ENCODE measurements around the gene FANCM.

Gene FANCM

DNA sequence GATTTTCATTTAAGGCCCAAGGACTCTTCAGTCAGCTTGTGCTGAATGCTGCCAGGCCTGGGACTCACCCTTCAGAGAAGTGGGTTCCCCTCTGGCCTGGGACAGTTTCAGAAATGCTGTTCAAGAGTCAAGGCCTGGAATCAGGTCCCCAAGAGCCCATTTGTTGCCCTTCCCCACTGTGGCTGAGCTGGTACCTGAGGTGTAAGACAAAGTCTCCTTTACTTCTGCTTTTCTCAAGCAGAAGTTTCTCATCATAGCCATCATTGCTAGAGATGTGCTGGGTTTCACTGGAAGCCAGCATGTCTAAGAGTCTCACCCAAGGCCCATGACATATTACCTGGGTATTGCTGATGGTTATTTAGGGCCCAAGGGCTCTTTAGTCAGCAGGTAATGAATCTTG is 8.9 kb downstream of the FANCM start:
- H3K4me3 ChIP-seq (IDR thresholded peaks at IDR 0.05; ENCODE audit: insufficient read depth, low read depth, low read length): no peak overlapping the region
- H4K20me1 ChIP-seq (ENCODE audit: insufficient read depth): no peaks in the 10 kb centered on the region
- H3K4me1 ChIP-seq (ENCODE audit: low read depth, poor library complexity, severe bottlenecking): no peaks in the 10 kb centered on the region
- H3K79me2 ChIP-seq (ENCODE audit: insufficient read depth, low read depth): peaks cover 10% of the 10 kb centered on the region; the same call in 1 of the 2 replicates
- TF ChIP-seq, protein P1, sequence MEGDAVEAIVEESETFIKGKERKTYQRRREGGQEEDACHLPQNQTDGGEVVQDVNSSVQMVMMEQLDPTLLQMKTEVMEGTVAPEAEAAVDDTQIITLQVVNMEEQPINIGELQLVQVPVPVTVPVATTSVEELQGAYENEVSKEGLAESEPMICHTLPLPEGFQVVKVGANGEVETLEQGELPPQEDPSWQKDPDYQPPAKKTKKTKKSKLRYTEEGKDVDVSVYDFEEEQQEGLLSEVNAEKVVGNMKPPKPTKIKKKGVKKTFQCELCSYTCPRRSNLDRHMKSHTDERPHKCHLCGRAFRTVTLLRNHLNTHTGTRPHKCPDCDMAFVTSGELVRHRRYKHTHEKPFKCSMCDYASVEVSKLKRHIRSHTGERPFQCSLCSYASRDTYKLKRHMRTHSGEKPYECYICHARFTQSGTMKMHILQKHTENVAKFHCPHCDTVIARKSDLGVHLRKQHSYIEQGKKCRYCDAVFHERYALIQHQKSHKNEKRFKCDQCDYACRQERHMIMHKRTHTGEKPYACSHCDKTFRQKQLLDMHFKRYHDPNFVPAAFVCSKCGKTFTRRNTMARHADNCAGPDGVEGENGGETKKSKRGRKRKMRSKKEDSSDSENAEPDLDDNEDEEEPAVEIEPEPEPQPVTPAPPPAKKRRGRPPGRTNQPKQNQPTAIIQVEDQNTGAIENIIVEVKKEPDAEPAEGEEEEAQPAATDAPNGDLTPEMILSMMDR (conservative IDR thresholded peaks at IDR 0.05; ENCODE audit: low read depth, low read length): no peak
- no peak overlapping the region for H3K9ac ChIP-seq
- no peaks in the 10 kb centered on the region for H3K27me3 ChIP-seq (ENCODE audit: insufficient read depth, low read depth)
- H3K27ac ChIP-seq: no peak overlapping the region
- no peak overlapping the region for H2AFZ ChIP-seq (ENCODE audit: low read depth)
- H3K4me2 ChIP-seq: no peak overlapping the region
- no peaks in the 10 kb centered on the region for H3K36me3 ChIP-seq (ENCODE audit: insufficient read depth)

DNA sequence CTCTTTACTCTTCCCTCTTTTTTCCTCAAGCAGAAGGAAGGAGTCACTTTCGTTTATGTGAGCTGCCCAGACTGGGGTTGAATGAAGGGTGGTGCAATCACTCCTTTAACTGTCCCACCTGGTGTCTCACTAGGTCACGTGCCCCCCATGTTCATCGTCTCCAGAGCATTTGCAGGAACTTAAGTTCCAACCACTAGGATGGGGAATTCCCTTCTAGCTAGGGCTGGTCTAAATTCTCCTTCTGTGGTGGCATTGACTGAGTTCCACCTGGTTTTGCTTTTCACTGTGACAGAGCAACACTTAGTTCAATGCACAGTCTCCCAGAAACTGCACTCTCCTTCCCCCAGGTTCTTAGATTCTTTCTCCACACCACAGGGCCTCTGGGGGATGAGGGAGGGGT is 9.5 kb downstream of the FANCM start:
- no peak overlapping the region for H2AFZ ChIP-seq (ENCODE audit: low read depth)
- H3K79me2 ChIP-seq (ENCODE audit: insufficient read depth, low read depth): peaks cover 7% of the 10 kb centered on the region; the same call in 1 of the 2 replicates
- H3K4me1 ChIP-seq (ENCODE audit: low read depth, poor library complexity, severe bottlenecking): no peaks in the 10 kb centered on the region
- no peaks in the 10 kb centered on the region for H4K20me1 ChIP-seq (ENCODE audit: insufficient read depth)
- TF ChIP-seq, protein P1 (conservative IDR thresholded peaks at IDR 0.05; ENCODE audit: low read depth, low read length): no peak
- H3K4me3 ChIP-seq (IDR thresholded peaks at IDR 0.05; ENCODE audit: insufficient read depth, low read depth, low read length): no peak overlapping the region
- no peaks in the 10 kb centered on the region for H3K36me3 ChIP-seq (ENCODE audit: insufficient read depth)
- H3K9ac ChIP-seq: no peak overlapping the region
- no peak overlapping the region for H3K4me2 ChIP-seq
- no peaks in the 10 kb centered on the region for H3K27me3 ChIP-seq (ENCODE audit: insufficient read depth, low read depth)
- no peak overlapping the region for H3K27ac ChIP-seq

DNA sequence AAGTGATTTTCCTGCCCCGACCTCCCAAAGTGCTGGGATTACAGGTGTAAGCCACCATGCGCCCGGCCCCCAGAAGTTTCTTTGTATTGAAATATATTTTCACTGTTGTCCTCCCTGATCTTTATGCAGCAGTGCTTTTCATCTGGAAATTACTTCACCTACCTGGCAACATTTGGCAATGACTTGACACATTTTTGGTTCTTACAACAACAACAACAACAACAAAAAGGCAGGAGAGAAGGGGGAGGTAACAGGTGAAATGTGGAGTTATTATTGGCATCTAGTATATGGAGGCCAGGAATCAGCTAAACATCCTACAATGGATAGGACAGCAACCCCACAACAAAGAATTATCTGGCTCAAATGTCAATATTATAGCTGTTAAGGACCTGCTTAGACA is 13.9 kb downstream of the FANCM start:
- Histone ChIP-seq H2AFZ (ENCODE audit: low read depth) (no peak overlapping the region), H3K4me2 (no peak overlapping the region), H3K4me1 (ENCODE audit: low read depth, poor library complexity, severe bottlenecking) (no peaks in the 10 kb centered on the region), H4K20me1 (ENCODE audit: insufficient read depth) (no peaks in the 10 kb centered on the region), H3K79me2 (ENCODE audit: insufficient read depth, low read depth) (no peaks in the 10 kb centered on the region), H3K36me3 (ENCODE audit: insufficient read depth) (no peaks in the 10 kb centered on the region), H3K9ac (no peak overlapping the region), H3K4me3 (IDR thresholded peaks at IDR 0.05; ENCODE audit: insufficient read depth, low read depth, low read length) (no peak overlapping the region), H3K27me3 (ENCODE audit: insufficient read depth, low read depth) (no peaks in the 10 kb centered on the region), H3K27ac (no peak overlapping the region)
- TF ChIP-seq, protein P1 (conservative IDR thresholded peaks at IDR 0.05; ENCODE audit: low read depth, low read length): no peak

DNA sequence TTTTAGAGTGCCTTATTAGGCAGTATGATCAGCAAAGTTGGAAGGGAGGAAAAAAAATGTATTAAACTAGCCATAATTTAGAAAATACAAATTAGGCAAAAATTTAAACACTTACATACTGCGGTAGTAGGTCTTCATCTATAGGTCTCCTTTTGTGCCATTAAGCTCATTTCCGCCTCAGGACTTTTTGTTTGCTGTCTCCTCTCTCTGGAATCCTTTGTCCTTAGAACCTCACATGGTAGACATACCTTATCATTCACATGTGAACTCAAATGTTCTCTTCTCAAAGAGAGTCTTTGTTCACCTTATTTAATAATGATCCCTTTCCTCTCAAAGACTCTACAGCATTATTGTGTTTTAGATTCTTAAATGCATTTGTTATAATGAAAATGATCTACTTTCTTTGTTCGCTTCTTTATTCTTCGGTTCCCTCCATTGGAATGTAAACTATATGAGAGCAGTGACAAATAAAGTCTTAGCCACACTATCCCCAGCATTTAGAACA is 14.7 kb downstream of the FANCM start:
- Histone ChIP-seq H4K20me1 (ENCODE audit: insufficient read depth) (no peaks in the 10 kb centered on the region), H3K27me3 (ENCODE audit: insufficient read depth, low read depth) (no peaks in the 10 kb centered on the region), H3K9ac (no peak overlapping the region), H3K4me3 (IDR thresholded peaks at IDR 0.05; ENCODE audit: insufficient read depth, low read depth, low read length) (no peak overlapping the region), H3K27ac (no peak overlapping the region), H3K4me1 (ENCODE audit: low read depth, poor library complexity, severe bottlenecking) (no peaks in the 10 kb centered on the region), H3K79me2 (ENCODE audit: insufficient read depth, low read depth) (no peaks in the 10 kb centered on the region), H2AFZ (ENCODE audit: low read depth) (no peak overlapping the region), H3K4me2 (no peak overlapping the region), H3K36me3 (ENCODE audit: insufficient read depth) (no peaks in the 10 kb centered on the region)
- TF ChIP-seq, protein P1 (conservative IDR thresholded peaks at IDR 0.05; ENCODE audit: low read depth, low read length): no peak
